Stimulated activated CD8-positive, alpha-beta memory T cell treated with anti-CD3 and anti-CD28 coated beads, Interleukin-7, amount 100 ng/mL, for 48 hours (primary cell): ENCODE data around the gene DLX3.
A peak's percentile ranks its signal among the peaks of the same experiment; 100 is the strongest.

Experiments used
- DNase-seq, 2 donors: peaks; one replicate each; pipeline ENCODE4 v3.0.0-alpha.2; 2020; ENCODE audit warnings: low read depth in 1 of 2; ENCODE audit errors: extremely low read depth in 1 of 2

The DLX3 gene

GRCh38 chr17:49975531-49975930 lies 19.5 kb downstream of the DLX3 start:
- no peak for DNase-seq

GRCh38 chr17:49973271-49973615 lies 21.8 kb downstream of the DLX3 start:
- DNase-seq, result no peak

- DNase-seq, result no peak
These were observed 22.3 kb downstream of the DLX3 start for GRCh38 chr17:49972486-49973270.

- DNase-seq, result no peak
These were observed 23.1 kb downstream of the DLX3 start for GRCh38 chr17:49971848-49972485.

- no peak for DNase-seq
These were observed 23.7 kb downstream of the DLX3 start for GRCh38 chr17:49971199-49971847.

GRCh38 chr17:49970498-49970897 lies 24.5 kb downstream of the DLX3 start:
- DNase-seq, result no peak

GRCh38 chr17:49969795-49970389 lies 25.1 kb downstream of the DLX3 start:
- no peak for DNase-seq

GRCh38 chr17:49969134-49969759 lies 25.8 kb downstream of the DLX3 start, which contains the start of gene DLX4:
Gene DLX4 (plus strand): TSS chr17:49969190. CDS start chr17:49969469, 279 bp downstream.
- DNase-seq, result no peak

- DNase-seq, result peak; percentile 52 to 64
These were observed 26.5 kb downstream of the DLX3 start for GRCh38 chr17:49968405-49969133.

- DNase-seq, result no peak
These were observed 27.2 kb downstream of the DLX3 start for GRCh38 chr17:49967621-49968404.

GRCh38 chr17:49967205-49967604 lies 27.8 kb downstream of the DLX3 start:
- no peak for DNase-seq

- DNase-seq, result no peak
These were observed 28.3 kb downstream of the DLX3 start for GRCh38 chr17:49966767-49967166.

GRCh38 chr17:49965524-49965909 lies 29.5 kb downstream of the DLX3 start:
- DNase-seq, result no peak

GRCh38 chr17:49964769-49965523 lies 30.1 kb downstream of the DLX3 start:
- DNase-seq, result no peak

GRCh38 chr17:49964303-49964768 lies 30.7 kb downstream of the DLX3 start:
- no peak for DNase-seq

GRCh38 chr17:49963626-49964302 lies 31.3 kb downstream of the DLX3 start:
- DNase-seq, result no peak

- no peak for DNase-seq
These were observed 31.8 kb downstream of the DLX3 start for GRCh38 chr17:49963309-49963625.

- no peak for DNase-seq
These were observed 32.3 kb downstream of the DLX3 start for GRCh38 chr17:49962599-49963308.
